ENCODE data around the gene COL7A1.

GRCh38 chr3:48544141-48544540 lies 51.0 kb downstream of the COL7A1 start:
- TF ChIP-seq CTCF (conservative IDR thresholded peaks at IDR 0.05; ENCODE audit: low read depth in 2 of 2) (no peak), EZH2 (IDR thresholded peaks at IDR 0.05; ENCODE audit: low read depth, unreplicated experiment) (no peak), POLR2AphosphoS5 (IDR thresholded peaks at IDR 0.05; ENCODE audit: low read depth) (no peak), ZNF114 (CRISPR knock-in tag; IDR thresholded peaks at IDR 0.05) (no peak), REST (IDR thresholded peaks at IDR 0.05; ENCODE audit: unreplicated experiment) (no peak), EZH2phosphoT487 (IDR thresholded peaks at IDR 0.05; ENCODE audit: unreplicated experiment) (no peak), CREB1 (CRISPR knock-in tag; IDR thresholded peaks at IDR 0.05; ENCODE audit: low read depth) (no peak), JUNB (IDR thresholded peaks at IDR 0.05; ENCODE audit: unreplicated experiment) (no peak), ZNF462 (CRISPR knock-in tag; IDR thresholded peaks at IDR 0.05) (no peak), ETS1 (IDR thresholded peaks at IDR 0.05) (no peak)
